NCI-H82 treated with DMSO at 0.1 percent for 48 hours (cell line): ENCODE measurements around the gene FBXL7.
"Not testable (repeated sequence)": the region's sequence is repeated elsewhere in the genome, so short reads cannot be mapped to it uniquely, and the experiment has no call there.

Experiments used
- DNase-seq: peaks from one replicate; lab custom pipeline; 2025; ENCODE audit not compliant: unreplicated experiment; lab: John Stamatoyannopoulos, UW

The FBXL7 gene

GRCh38 chr5:15852949-15853348 is 353.0 kb downstream of the FBXL7 start:
- no peak for DNase-seq

- no peak for DNase-seq
These were observed 358.3 kb downstream of the FBXL7 start for GRCh38 chr5:15858326-15858725.

- DNase-seq: no peak
These were observed 364.7 kb downstream of the FBXL7 start for GRCh38 chr5:15864536-15865215.

GRCh38 chr5:15872259-15872658 is 372.3 kb downstream of the FBXL7 start:
- not testable (repeated sequence) for DNase-seq

GRCh38 chr5:15877914-15878313 is 377.9 kb downstream of the FBXL7 start:
- DNase-seq: no peak

GRCh38 chr5:15880201-15880600 is 380.2 kb downstream of the FBXL7 start:
- no peak for DNase-seq

GRCh38 chr5:15885156-15885555 is 385.2 kb downstream of the FBXL7 start:
- no peak for DNase-seq

GRCh38 chr5:15886156-15886555 is 386.2 kb downstream of the FBXL7 start:
- no peak for DNase-seq

GRCh38 chr5:15887093-15887492 is 387.1 kb downstream of the FBXL7 start:
- DNase-seq: no peak

- DNase-seq: no peak
These were observed 389.0 kb downstream of the FBXL7 start for GRCh38 chr5:15889001-15889400.

- DNase-seq: no peak
These were observed 393.9 kb downstream of the FBXL7 start for GRCh38 chr5:15893866-15894265.

GRCh38 chr5:15897656-15898055 is 397.7 kb downstream of the FBXL7 start:
- DNase-seq: no peak

GRCh38 chr5:15898641-15899040 is 398.7 kb downstream of the FBXL7 start:
- no peak for DNase-seq

- DNase-seq: no peak
These were observed 399.5 kb downstream of the FBXL7 start for GRCh38 chr5:15899481-15899880.

GRCh38 chr5:15901151-15901550 is 401.2 kb downstream of the FBXL7 start:
- no peak for DNase-seq

- DNase-seq: no peak
These were observed 402.1 kb downstream of the FBXL7 start for GRCh38 chr5:15902066-15902465.

GRCh38 chr5:15904899-15905830 is 405.2 kb downstream of the FBXL7 start:
- no peak for DNase-seq

- DNase-seq: no peak
These were observed 414.7 kb downstream of the FBXL7 start for GRCh38 chr5:15914638-15915037.

GRCh38 chr5:15926586-15926985 is 426.6 kb downstream of the FBXL7 start:
- DNase-seq: no peak

GRCh38 chr5:15927710-15928380 is 427.9 kb downstream of the FBXL7 start:
- DNase-seq: no peak

- DNase-seq: no peak
These were observed 429.8 kb downstream of the FBXL7 start for GRCh38 chr5:15929611-15930263.
